ENCODE data around the gene DDX27.
"Not testable (repeated sequence)": the region's sequence is repeated elsewhere in the genome, so short reads cannot be mapped to it uniquely, and the experiment has no call there.

The DDX27 gene

DNA sequence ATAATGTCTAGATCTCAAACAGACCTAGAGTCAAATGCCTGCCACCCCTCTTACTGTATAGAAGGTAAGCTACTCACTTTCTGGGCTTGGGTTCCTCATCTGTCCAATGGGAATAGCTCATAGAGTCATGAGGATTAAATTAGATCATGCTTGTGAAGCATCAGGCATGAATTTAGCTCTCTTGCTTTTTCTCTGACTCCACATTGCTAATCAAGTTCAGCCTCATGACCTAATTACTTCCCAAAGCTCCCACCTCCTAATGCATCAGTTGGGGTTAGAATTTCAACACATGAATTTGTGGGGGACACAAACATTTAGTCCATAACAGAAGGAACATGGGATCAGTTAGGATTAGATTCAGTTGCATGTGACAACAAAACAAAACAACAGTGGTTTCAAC lies 4.6 kb upstream of the DDX27 start:
- TF ChIP-seq FOXA1 (IDR thresholded peaks at IDR 0.05) (no peak), FOXM1 (IDR thresholded peaks at IDR 0.05; ENCODE audit: borderline replicate concordance) (no peak), L3MBTL2 (conservative IDR thresholded peaks at IDR 0.05) (no peak), HDGF (IDR thresholded peaks at IDR 0.05; ENCODE audit: borderline replicate concordance) (no peak), TARDBP (IDR thresholded peaks at IDR 0.05) (no peak), LEF1 (IDR thresholded peaks at IDR 0.05; ENCODE audit: borderline replicate concordance) (no peak), CTBP1 (IDR thresholded peaks at IDR 0.05; ENCODE audit: borderline replicate concordance) (no peak), SUZ12 (IDR thresholded peaks at IDR 0.05) (no peak), ELF4 (IDR thresholded peaks at IDR 0.05) (no peak), ZNF384 (IDR thresholded peaks at IDR 0.05) (no peak), NFRKB (IDR thresholded peaks at IDR 0.05) (no peak), SP1 (IDR thresholded peaks at IDR 0.05) (no peak), BHLHE40 (IDR thresholded peaks at IDR 0.05; ENCODE audit: borderline replicate concordance) (no peak), ARNT (IDR thresholded peaks at IDR 0.05) (no peak), FOXK2 (IDR thresholded peaks at IDR 0.05) (no peak)
- TF ChIP-seq, protein P1, sequence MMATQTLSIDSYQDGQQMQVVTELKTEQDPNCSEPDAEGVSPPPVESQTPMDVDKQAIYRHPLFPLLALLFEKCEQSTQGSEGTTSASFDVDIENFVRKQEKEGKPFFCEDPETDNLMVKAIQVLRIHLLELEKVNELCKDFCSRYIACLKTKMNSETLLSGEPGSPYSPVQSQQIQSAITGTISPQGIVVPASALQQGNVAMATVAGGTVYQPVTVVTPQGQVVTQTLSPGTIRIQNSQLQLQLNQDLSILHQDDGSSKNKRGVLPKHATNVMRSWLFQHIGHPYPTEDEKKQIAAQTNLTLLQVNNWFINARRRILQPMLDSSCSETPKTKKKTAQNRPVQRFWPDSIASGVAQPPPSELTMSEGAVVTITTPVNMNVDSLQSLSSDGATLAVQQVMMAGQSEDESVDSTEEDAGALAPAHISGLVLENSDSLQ (IDR thresholded peaks at IDR 0.05): no peak
- no peak for DNase-seq (ENCODE audit: extremely low spot score)
- ChIA-PET POLR2A (no interaction called here), CTCF (no interaction called here)

DNA sequence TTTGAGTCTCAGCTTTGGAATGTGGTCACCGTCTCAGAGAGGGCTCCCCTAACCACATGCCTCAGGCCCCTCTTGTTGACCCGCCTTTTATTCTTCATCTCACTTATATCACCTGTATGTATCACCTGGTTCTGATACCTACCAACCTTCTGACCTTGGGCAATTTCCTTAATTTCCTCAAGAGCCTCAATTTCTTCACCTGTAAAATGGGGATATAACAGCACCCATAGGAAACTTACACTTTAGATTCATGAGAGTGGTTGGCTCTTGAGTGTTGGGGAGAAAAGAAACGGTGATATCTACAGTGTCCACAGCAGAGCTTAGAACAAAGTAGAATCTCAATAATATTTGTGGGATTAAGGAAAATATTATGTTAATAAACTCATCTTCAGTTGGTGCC lies 4.0 kb upstream of the DDX27 start:
- DNase-seq (ENCODE audit: extremely low spot score): no peak
- TF ChIP-seq FOXA1 (IDR thresholded peaks at IDR 0.05) (no peak), NFRKB (IDR thresholded peaks at IDR 0.05) (no peak), SUZ12 (IDR thresholded peaks at IDR 0.05) (no peak), L3MBTL2 (conservative IDR thresholded peaks at IDR 0.05) (no peak), CTBP1 (IDR thresholded peaks at IDR 0.05; ENCODE audit: borderline replicate concordance) (no peak), LEF1 (IDR thresholded peaks at IDR 0.05; ENCODE audit: borderline replicate concordance) (no peak), TARDBP (IDR thresholded peaks at IDR 0.05) (no peak), ELF4 (IDR thresholded peaks at IDR 0.05) (no peak), BHLHE40 (IDR thresholded peaks at IDR 0.05; ENCODE audit: borderline replicate concordance) (no peak), ARNT (IDR thresholded peaks at IDR 0.05) (no peak), FOXK2 (IDR thresholded peaks at IDR 0.05) (no peak), HDGF (IDR thresholded peaks at IDR 0.05; ENCODE audit: borderline replicate concordance) (no peak)
- TF ChIP-seq, protein P1 (IDR thresholded peaks at IDR 0.05): no peak
- CTCF ChIA-PET: no interaction called here
- POLR2A ChIA-PET: no interaction called here

DNA sequence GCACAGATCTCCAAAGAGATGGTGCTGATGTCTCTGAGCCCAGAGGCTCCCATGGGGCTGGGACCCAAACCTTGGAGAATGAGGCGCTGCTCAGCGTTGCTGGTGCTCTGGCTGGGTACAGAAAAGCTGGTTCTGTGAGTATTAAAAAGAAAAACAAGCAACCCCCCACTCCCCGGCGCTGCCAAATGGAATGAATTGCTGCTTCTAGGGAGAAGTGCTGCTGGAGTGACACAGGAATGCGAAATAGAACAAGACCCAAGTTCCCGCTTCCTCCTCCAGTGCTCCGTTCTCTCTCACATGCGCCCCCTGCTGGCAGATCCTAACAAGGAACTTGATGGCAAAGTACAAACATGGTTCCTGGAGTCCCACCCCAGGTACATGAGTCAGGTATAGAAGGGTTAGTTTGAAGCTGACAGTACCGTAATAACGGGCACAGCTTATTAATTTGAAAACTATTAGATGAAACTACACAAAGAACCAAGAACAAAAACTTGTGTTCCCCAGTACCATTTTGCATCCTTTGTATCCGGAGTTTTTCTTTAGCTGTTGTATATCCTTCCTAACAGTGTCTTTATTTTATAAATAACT lies 2.1 kb upstream of the DDX27 start:
- ChIA-PET POLR2A (interaction anchor here (0.7 to 2.4 kb wide), 4 partner anchors 21 to 84 kb away, joined by 3 to 10 read pairs (median 3); partner anchors contain the start of gene ZNFX1), CTCF (interaction anchor here (0.6 to 2.4 kb wide), 17 partner anchors 11 to 290 kb away, joined by 3 to 25 read pairs (median 3); partner anchors contain the start of gene STAU1)
- TF ChIP-seq NFRKB (IDR thresholded peaks at IDR 0.05) (no peak), FOXM1 (IDR thresholded peaks at IDR 0.05; ENCODE audit: borderline replicate concordance) (no peak)
- TF ChIP-seq, protein P1 (IDR thresholded peaks at IDR 0.05): peak; percentile 53
- peak; percentile 77 for DNase-seq (ENCODE audit: extremely low spot score)

GRCh38 chr20:49218739-49219090 lies 501 bp upstream of the DDX27 start:
- peak; percentile 64 for TF ChIP-seq ZNF384 (IDR thresholded peaks at IDR 0.05)

GRCh38 chr20:49219924-49220831 lies 962 bp downstream of the DDX27 start:
- CTCF ChIA-PET: no interaction called here
- POLR2A ChIA-PET: interaction anchor here (0.8 kb wide), 1 partner anchor 10 kb away, joined by 4 read pairs; no protein-coding TSS in a partner anchor
- no peak for DNase-seq (ENCODE audit: extremely low spot score)
- TF ChIP-seq SP1 (IDR thresholded peaks at IDR 0.05): no peak
- TF ChIP-seq, protein P1 (IDR thresholded peaks at IDR 0.05): no peak
- no peak for TF ChIP-seq FOXK2 (IDR thresholded peaks at IDR 0.05)
- no peak for TF ChIP-seq LEF1 (IDR thresholded peaks at IDR 0.05; ENCODE audit: borderline replicate concordance)
- no peak for TF ChIP-seq L3MBTL2 (conservative IDR thresholded peaks at IDR 0.05)
- no peak for TF ChIP-seq BHLHE40 (IDR thresholded peaks at IDR 0.05; ENCODE audit: borderline replicate concordance)
- TF ChIP-seq CTBP1 (IDR thresholded peaks at IDR 0.05; ENCODE audit: borderline replicate concordance): no peak
- no peak for TF ChIP-seq SUZ12 (IDR thresholded peaks at IDR 0.05)
- no peak for TF ChIP-seq HDGF (IDR thresholded peaks at IDR 0.05; ENCODE audit: borderline replicate concordance)
- TF ChIP-seq ZNF384 (IDR thresholded peaks at IDR 0.05): no peak
- TF ChIP-seq FOXA1 (IDR thresholded peaks at IDR 0.05): no peak
- TF ChIP-seq TARDBP (IDR thresholded peaks at IDR 0.05): no peak
- TF ChIP-seq NFRKB (IDR thresholded peaks at IDR 0.05): no peak

More at GRCh38 chr20:49218739-49219090, 501 bp upstream of the DDX27 start:
- DNase-seq (ENCODE audit: extremely low spot score): not testable (repeated sequence)
- ChIA-PET CTCF (interaction anchor here (1.0 kb wide), 1 partner anchor 86 kb away, joined by 3 read pairs; no protein-coding TSS in a partner anchor), POLR2A (interaction anchor here (0.6 to 1.1 kb wide), 13 partner anchors 11 to 90 kb away, joined by 3 to 7 read pairs (median 4); no protein-coding TSS in a partner anchor)
